ENCODE results near the gene SOX15.

- TF ChIP-seq CTCF (conservative IDR thresholded peaks at IDR 0.05; ENCODE audit: low read length) = no peak
- no peak for TF ChIP-seq EZH2phosphoT487 (IDR thresholded peaks at IDR 0.05; ENCODE audit: borderline replicate concordance)
Observed at GRCh38 chr17:7610641-7611040, 20.7 kb upstream of the SOX15 start.
